Thyroid gland (tissue), 4 donors: ENCODE data around the gene TMEM207. TPM values are rescaled to one million over a fixed set of nuclear protein-coding genes. Genes with fewer than 3 reads are reported as not detected.

ENCODE experiments used
- DNase-seq, 2 donors: peaks; one replicate each; pipeline ENCODE4 v3.0.0-alpha.2; 2019
- H3K27ac ChIP-seq, 3 donors: fragments of 200-600 bp; sonication (generic); 1 replicate in 2 of 3; 2 replicates in 1 of 3; pipeline ENCODE4 v1.5.1; 2016 to 2019; ENCODE audit warnings: mild to moderate bottlenecking in 1 of 3, moderate library complexity in 1 of 3
- H3K27me3 ChIP-seq: fragments of 200-600 bp; sonication (generic); one replicate; pipeline ENCODE4 v1.5.1; 2019
- H3K36me3 ChIP-seq, 2 donors: fragments of 200-600 bp; sonication (generic); one replicate each; pipeline ENCODE4 v1.5.1; 2016 to 2019
- H3K4me1 ChIP-seq, 2 donors: fragments of 200-600 bp; sonication (generic); one replicate each; pipeline ENCODE4 v1.5.1; 2017 to 2019
- H3K4me3 ChIP-seq, 3 donors: fragments of 200-600 bp; sonication (generic); replicated peaks in 1 of 3; 1 replicate in 2 of 3; 2 replicates in 1 of 3; pipeline ENCODE4 v1.5.1; 2016; ENCODE audit warnings: mild to moderate bottlenecking in 1 of 3
- H3K9me3 ChIP-seq: fragments of 200-600 bp; sonication (generic); one replicate; pipeline ENCODE4 v1.5.1; 2017
- POLR2A ChIP-seq, 2 donors: fragments of 450-650 bp; IDR thresholded peaks; one replicate each; pipeline ENCODE4 v1.6.1; 2017; ENCODE audit warnings: antibody characterized with exemption in 2 of 2, mild to moderate bottlenecking in 2 of 2, moderate library complexity in 1 of 2
- WGBS, 2 donors: methylation state at CpG; one replicate each; pipeline ENCODE4 v1.1.5; 2017; 5-methylcytosine and 5-hydroxymethylcytosine counted together
- intact Hi-C: fragments of 100-400 bp; cut with DNase I; formaldehyde crosslinking; loops from one replicate; pipeline ENCODE4 v1.15.1; 2023
- total RNA-seq, 4 donors: library from RNA; depleted of rRNA; stranded (reverse); fragments of >200 nt; gene quantifications; one replicate each; pipeline ENCODE4 v1.2.3, GENCODE V29; 2016
- TF ChIP-seq, protein P1 (sequence below), 6 experiments: fragments of 200-600 bp in 3 of 6; fragments of 450-650 bp in 3 of 6; sonication (generic) in 3 of 6; IDR thresholded peaks; one replicate each; pipeline ENCODE4 v1.5.1; 2016 to 2019; ENCODE audit warnings: antibody characterized with exemption in 6 of 6, mild to moderate bottlenecking in 2 of 6, inconsistent platforms in 1 of 6, moderate library complexity in 1 of 6

The TMEM207 gene
- total RNA-seq, 4 donors from 2014 or later = not detected

DNA sequence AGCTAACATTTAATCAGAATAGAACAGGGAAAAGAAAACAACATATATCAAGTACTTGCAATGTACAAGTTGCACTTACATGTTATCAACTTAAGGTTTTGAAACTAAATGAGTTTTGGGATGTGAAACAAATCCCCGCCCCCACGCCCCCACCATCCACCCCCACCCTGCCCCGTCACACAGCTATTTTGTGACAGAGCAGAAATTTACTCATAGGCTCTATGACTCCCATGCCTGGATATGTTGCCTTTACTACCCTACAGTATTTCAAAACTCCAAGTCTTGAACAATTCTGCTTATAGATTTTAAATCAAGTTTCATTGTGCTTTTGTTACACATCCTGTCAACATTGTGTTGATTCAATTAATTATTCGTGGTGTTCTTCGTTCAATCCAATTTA lies 46.1 kb upstream of the TMEM207 start:
- Histone ChIP-seq H3K27ac (no peak overlapping the region), H3K4me3 (no peak overlapping the region), H3K4me1 (no peaks in the 10 kb centered on the region), H3K36me3 (no peaks in the 10 kb centered on the region), H3K9me3 (no peaks in the 10 kb centered on the region), H3K27me3 (no peaks in the 10 kb centered on the region)
- no peak for TF ChIP-seq POLR2A (IDR thresholded peaks at IDR 0.05)
- TF ChIP-seq, protein P1, sequence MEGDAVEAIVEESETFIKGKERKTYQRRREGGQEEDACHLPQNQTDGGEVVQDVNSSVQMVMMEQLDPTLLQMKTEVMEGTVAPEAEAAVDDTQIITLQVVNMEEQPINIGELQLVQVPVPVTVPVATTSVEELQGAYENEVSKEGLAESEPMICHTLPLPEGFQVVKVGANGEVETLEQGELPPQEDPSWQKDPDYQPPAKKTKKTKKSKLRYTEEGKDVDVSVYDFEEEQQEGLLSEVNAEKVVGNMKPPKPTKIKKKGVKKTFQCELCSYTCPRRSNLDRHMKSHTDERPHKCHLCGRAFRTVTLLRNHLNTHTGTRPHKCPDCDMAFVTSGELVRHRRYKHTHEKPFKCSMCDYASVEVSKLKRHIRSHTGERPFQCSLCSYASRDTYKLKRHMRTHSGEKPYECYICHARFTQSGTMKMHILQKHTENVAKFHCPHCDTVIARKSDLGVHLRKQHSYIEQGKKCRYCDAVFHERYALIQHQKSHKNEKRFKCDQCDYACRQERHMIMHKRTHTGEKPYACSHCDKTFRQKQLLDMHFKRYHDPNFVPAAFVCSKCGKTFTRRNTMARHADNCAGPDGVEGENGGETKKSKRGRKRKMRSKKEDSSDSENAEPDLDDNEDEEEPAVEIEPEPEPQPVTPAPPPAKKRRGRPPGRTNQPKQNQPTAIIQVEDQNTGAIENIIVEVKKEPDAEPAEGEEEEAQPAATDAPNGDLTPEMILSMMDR (IDR thresholded peaks at IDR 0.05) = no peak
- no peak for DNase-seq
- 81 to 83% methylated on average over 5 of the region's 5 CpGs for WGBS, 2 donors
- intact Hi-C loops = no loop called here

DNA sequence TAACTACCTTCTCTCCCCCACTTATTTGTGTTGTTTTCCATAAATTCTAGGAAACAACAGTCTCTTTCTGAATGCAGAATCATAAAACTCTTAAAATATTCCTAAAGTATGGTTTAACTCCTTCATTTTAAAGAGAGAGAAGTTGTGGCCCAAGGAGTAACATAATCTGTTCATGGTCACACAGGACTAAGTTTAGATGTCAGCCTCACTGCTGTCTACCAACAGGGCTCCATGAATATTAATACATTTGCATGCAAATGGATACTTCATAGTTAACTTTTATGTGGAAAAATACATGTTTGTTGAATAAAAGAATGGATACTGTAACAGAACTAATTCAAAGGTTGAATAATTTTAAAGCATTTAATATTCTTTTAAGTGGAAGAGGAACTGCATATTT lies 45.7 kb upstream of the TMEM207 start:
- H3K27me3 ChIP-seq = no peaks in the 10 kb centered on the region
- intact Hi-C loops = no loop called here
- no peak for DNase-seq
- H3K36me3 ChIP-seq = no peaks in the 10 kb centered on the region
- H3K4me3 ChIP-seq = no peak overlapping the region
- H3K9me3 ChIP-seq = no peaks in the 10 kb centered on the region
- H3K4me1 ChIP-seq = no peaks in the 10 kb centered on the region
- TF ChIP-seq, protein P1 (IDR thresholded peaks at IDR 0.05) = no peak
- no peak for TF ChIP-seq POLR2A (IDR thresholded peaks at IDR 0.05)
- no peak overlapping the region for H3K27ac ChIP-seq

GRCh38 chr3:190494907-190495306 lies 45.2 kb upstream of the TMEM207 start:
- intact Hi-C loops = no loop called here
- no peak for DNase-seq
- Histone ChIP-seq H3K4me1 (no peaks in the 10 kb centered on the region), H3K9me3 (no peaks in the 10 kb centered on the region), H3K27ac (no peak overlapping the region), H3K4me3 (no peak overlapping the region), H3K27me3 (no peaks in the 10 kb centered on the region), H3K36me3 (no peaks in the 10 kb centered on the region)
- TF ChIP-seq POLR2A (IDR thresholded peaks at IDR 0.05) = no peak
- TF ChIP-seq, protein P1 (IDR thresholded peaks at IDR 0.05) = no peak

DNA sequence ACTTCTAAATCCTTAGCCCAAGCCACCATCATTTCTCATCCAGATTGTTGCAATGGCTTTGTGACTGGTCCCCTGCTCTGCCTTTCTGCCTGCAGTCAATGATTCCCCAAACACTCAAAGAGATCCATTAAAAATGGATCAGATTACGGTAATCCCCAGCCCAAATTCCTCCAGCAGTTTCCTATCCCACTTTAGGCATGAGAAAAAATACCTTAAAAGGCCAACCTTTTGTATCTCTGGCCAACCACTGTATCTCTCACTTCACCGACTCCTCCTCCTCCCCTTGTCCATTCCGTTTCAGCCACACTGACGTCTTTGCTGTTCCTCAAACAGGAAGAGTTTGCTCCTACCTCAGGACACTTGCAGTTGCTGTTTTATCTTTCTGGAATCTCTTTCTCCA lies 43.3 kb upstream of the TMEM207 start:
- no peaks in the 10 kb centered on the region for H3K9me3 ChIP-seq
- H3K36me3 ChIP-seq = no peaks in the 10 kb centered on the region
- H3K27me3 ChIP-seq = no peaks in the 10 kb centered on the region
- WGBS, 2 donors = 85 to 86% methylated on average over 4 of the region's 4 CpGs
- H3K4me3 ChIP-seq = no peak overlapping the region
- TF ChIP-seq, protein P1 (IDR thresholded peaks at IDR 0.05) = no peak
- no peak for TF ChIP-seq POLR2A (IDR thresholded peaks at IDR 0.05)
- H3K4me1 ChIP-seq = no peaks in the 10 kb centered on the region
- no peak overlapping the region for H3K27ac ChIP-seq
- intact Hi-C loops = no loop called here
- no peak for DNase-seq

GRCh38 chr3:190492129-190492528 lies 42.4 kb upstream of the TMEM207 start:
- H3K27ac ChIP-seq = no peak overlapping the region
- no peak for DNase-seq
- H3K36me3 ChIP-seq = no peaks in the 10 kb centered on the region
- no peaks in the 10 kb centered on the region for H3K27me3 ChIP-seq
- H3K4me3 ChIP-seq = no peak overlapping the region
- no peaks in the 10 kb centered on the region for H3K9me3 ChIP-seq
- no peak for TF ChIP-seq POLR2A (IDR thresholded peaks at IDR 0.05)
- TF ChIP-seq, protein P1 (IDR thresholded peaks at IDR 0.05) = no peak
- no peaks in the 10 kb centered on the region for H3K4me1 ChIP-seq
- intact Hi-C loops = no loop called here
